MM.1S (cell line): Measurements from ENCODE around the gene CST4.

ENCODE experiments used
- DNase-seq: peaks from one replicate; pipeline ENCODE4 v3.0.0-alpha.2; 2015
- H2AFZ ChIP-seq: fragments of 300-600 bp; sonication (generic); 2 replicates; pipeline ENCODE4 v1.6.0; 2016; ENCODE audit warnings: antibody characterized with exemption, low read length
- H3F3A ChIP-seq: fragments of 300-600 bp; sonication (generic); 2 replicates; pipeline ENCODE4 v1.6.1; 2016; ENCODE audit warnings: mild to moderate bottlenecking, antibody characterized with exemption, low read length, moderate library complexity, mixed read lengths; ENCODE audit not compliant: insufficient read depth
- H3K27ac ChIP-seq: fragments of 300-600 bp; sonication (generic); 2 replicates; pipeline ENCODE4 v1.5.1; 2016; ENCODE audit warnings: mild to moderate bottlenecking, low read length
- H3K27me3 ChIP-seq: fragments of 300-600 bp; sonication (generic); replicated peaks from 2 replicates; pipeline ENCODE4 v1.6.0; 2016; ENCODE audit warnings: low read length; ENCODE audit not compliant: insufficient read depth
- H3K36me3 ChIP-seq: fragments of 300-600 bp; sonication (generic); replicated peaks from 2 replicates; pipeline ENCODE4 v1.6.1; 2016; ENCODE audit warnings: mild to moderate bottlenecking, low read length, mixed read lengths; ENCODE audit not compliant: insufficient read depth
- H3K4me1 ChIP-seq: fragments of 300-600 bp; sonication (generic); 2 replicates; pipeline ENCODE4 v1.6.1; 2016; ENCODE audit warnings: low read length, mixed read lengths
- H3K4me2 ChIP-seq: fragments of 300-600 bp; sonication (generic); 2 replicates; pipeline ENCODE4 v1.6.0; 2016; ENCODE audit warnings: low read depth, low read length
- H3K4me3 ChIP-seq: fragments of 300-600 bp; sonication (generic); 2 replicates; pipeline ENCODE4 v1.5.1; 2016; ENCODE audit warnings: low read length, mixed read lengths
- H3K79me2 ChIP-seq: fragments of 300-600 bp; sonication (generic); 2 replicates; pipeline ENCODE4 v1.6.1; 2016; ENCODE audit warnings: mixed run types, low read length, mixed read lengths
- H3K9ac ChIP-seq: fragments of 300-600 bp; sonication (generic); 2 replicates; pipeline ENCODE4 v1.6.1; 2016; ENCODE audit warnings: low read length, mixed read lengths
- H3K9me2 ChIP-seq: fragments of 300-600 bp; sonication (generic); replicated peaks from 2 replicates; pipeline ENCODE4 v1.6.1; 2016; ENCODE audit warnings: mild to moderate bottlenecking, low read length, mixed read lengths; ENCODE audit not compliant: insufficient read depth
- H3K9me3 ChIP-seq: fragments of 300-600 bp; sonication (generic); replicated peaks from 2 replicates; pipeline ENCODE4 v1.6.1; 2016; ENCODE audit warnings: mild to moderate bottlenecking, low read length, mixed read lengths; ENCODE audit not compliant: insufficient read depth
- H4K20me1 ChIP-seq: fragments of 300-600 bp; sonication (generic); 2 replicates; pipeline ENCODE4 v1.6.1; 2016; ENCODE audit warnings: mild to moderate bottlenecking, low read length, moderate library complexity, mixed read lengths; ENCODE audit not compliant: insufficient read depth
- EZH2 ChIP-seq: fragments of 300-600 bp; sonication (generic); optimal IDR thresholded peaks from 2 replicates; pipeline ENCODE3; 2017; ENCODE audit warnings: low read depth, mild to moderate bottlenecking, antibody characterized with exemption, low read length, mixed read lengths
- EZH2phosphoT487 ChIP-seq: fragments of 300-600 bp; sonication (generic); IDR thresholded peaks from 2 replicates; pipeline ENCODE4 v1.6.1; 2018; ENCODE audit warnings: antibody characterized with exemption, low read length
- TF ChIP-seq, protein P1 (sequence below): fragments of 300-600 bp; sonication (generic); IDR thresholded peaks from 2 replicates; pipeline ENCODE4 v1.5.1; 2016; ENCODE audit warnings: antibody characterized with exemption, low read length, mixed read lengths

Gene CST4

DNA sequence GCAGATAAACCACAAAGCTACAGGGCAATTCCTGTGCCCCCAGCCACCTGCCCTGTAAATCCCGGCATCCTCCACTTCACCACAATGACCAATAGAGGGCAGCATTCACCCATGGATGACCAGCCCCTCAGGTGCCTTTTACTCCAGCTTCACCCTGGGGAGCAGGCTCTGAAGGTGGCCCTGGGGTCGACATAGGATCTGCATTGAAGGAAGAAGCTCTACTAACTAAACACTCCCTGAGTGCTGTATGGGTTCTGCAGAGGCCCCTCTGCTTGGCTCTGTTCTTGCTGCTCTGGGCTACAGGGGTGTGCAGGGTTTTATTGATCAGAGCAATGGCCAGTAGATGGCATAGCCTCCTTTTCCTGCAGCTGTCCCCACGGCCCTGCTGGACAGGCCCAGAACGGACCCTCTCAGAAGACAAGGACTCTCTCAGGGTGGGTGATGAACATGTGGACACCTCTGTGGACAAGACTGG, 20.3 kb downstream of the CST4 start:
- no peak overlapping the region for H3K4me2 ChIP-seq
- DNase-seq, result peak; percentile 47
- no peak overlapping the region for H2AFZ ChIP-seq
- H3K36me3 ChIP-seq, result no peaks in the 10 kb centered on the region
- no peaks in the 10 kb centered on the region for H3K27me3 ChIP-seq
- H3F3A ChIP-seq, result no peaks in the 10 kb centered on the region
- H3K9ac ChIP-seq, result no peak overlapping the region
- no peaks in the 10 kb centered on the region for H3K9me3 ChIP-seq
- no peaks in the 10 kb centered on the region for H3K79me2 ChIP-seq
- no peaks in the 10 kb centered on the region for H3K4me1 ChIP-seq
- no peak overlapping the region for H3K4me3 ChIP-seq
- TF ChIP-seq, protein P1, sequence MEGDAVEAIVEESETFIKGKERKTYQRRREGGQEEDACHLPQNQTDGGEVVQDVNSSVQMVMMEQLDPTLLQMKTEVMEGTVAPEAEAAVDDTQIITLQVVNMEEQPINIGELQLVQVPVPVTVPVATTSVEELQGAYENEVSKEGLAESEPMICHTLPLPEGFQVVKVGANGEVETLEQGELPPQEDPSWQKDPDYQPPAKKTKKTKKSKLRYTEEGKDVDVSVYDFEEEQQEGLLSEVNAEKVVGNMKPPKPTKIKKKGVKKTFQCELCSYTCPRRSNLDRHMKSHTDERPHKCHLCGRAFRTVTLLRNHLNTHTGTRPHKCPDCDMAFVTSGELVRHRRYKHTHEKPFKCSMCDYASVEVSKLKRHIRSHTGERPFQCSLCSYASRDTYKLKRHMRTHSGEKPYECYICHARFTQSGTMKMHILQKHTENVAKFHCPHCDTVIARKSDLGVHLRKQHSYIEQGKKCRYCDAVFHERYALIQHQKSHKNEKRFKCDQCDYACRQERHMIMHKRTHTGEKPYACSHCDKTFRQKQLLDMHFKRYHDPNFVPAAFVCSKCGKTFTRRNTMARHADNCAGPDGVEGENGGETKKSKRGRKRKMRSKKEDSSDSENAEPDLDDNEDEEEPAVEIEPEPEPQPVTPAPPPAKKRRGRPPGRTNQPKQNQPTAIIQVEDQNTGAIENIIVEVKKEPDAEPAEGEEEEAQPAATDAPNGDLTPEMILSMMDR, result peak; percentile 82
- no peak for TF ChIP-seq EZH2phosphoT487
- H3K9me2 ChIP-seq, result no peaks in the 10 kb centered on the region
- H3K27ac ChIP-seq, result no peak overlapping the region
- H4K20me1 ChIP-seq, result no peaks in the 10 kb centered on the region

DNA sequence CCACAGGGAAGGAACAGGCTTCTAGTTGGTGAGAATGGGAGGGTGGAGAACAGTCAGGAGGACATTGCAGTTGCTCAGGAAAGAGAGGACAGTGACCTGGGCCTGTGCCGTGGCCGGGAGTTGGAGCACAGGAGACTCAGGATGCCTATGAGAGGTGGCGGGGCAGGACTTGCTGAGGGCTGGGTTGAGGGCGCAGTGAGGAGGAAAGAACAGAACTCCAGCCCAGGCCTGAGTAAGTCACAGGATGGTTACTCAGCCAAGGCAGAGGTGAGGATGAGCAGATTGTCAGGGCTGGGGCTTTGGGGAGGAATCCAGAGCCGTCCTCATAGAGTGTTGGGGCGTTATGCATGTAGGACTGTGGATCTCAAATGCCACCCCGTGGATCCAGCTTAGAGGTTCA, 21.2 kb downstream of the CST4 start:
- no peaks in the 10 kb centered on the region for H3K79me2 ChIP-seq
- H3F3A ChIP-seq, result no peaks in the 10 kb centered on the region
- H3K9ac ChIP-seq, result no peak overlapping the region
- no peaks in the 10 kb centered on the region for H4K20me1 ChIP-seq
- no peaks in the 10 kb centered on the region for H3K4me1 ChIP-seq
- no peak for DNase-seq
- H3K4me3 ChIP-seq, result no peak overlapping the region
- H2AFZ ChIP-seq, result no peak overlapping the region
- H3K4me2 ChIP-seq, result no peak overlapping the region
- no peak overlapping the region for H3K27ac ChIP-seq
- H3K27me3 ChIP-seq, result no peaks in the 10 kb centered on the region
- no peaks in the 10 kb centered on the region for H3K9me2 ChIP-seq
- H3K36me3 ChIP-seq, result no peaks in the 10 kb centered on the region
- no peak for TF ChIP-seq EZH2phosphoT487
- TF ChIP-seq, protein P1, result no peak
- TF ChIP-seq EZH2, result no peak
- no peaks in the 10 kb centered on the region for H3K9me3 ChIP-seq

DNA sequence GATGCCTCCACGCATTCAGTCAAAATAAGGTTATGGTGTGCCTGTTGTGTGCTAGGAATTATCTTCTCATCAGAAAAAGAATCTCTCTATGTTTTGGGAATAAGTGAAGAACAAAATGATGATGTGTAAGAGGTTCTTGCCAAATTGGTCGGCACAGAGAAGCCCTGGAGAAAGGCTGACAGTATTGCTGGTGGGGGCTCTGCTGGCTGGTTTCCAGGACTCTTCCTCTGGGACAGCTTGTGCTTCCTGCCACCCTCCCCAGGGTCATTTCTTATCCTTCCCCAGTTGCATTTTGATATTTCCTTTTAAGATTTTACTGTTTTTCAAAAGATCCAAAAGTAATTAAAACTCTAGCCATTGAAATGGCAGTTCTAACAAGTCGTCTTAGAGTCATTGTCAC, 22.1 kb downstream of the CST4 start:
- H3K27me3 ChIP-seq, result no peaks in the 10 kb centered on the region
- no peaks in the 10 kb centered on the region for H3K4me1 ChIP-seq
- TF ChIP-seq EZH2 (no peak), EZH2phosphoT487 (no peak)
- TF ChIP-seq, protein P1, result no peak
- H3K27ac ChIP-seq, result no peak overlapping the region
- H3K79me2 ChIP-seq, result no peaks in the 10 kb centered on the region
- H3K9ac ChIP-seq, result no peak overlapping the region
- H3K36me3 ChIP-seq, result no peaks in the 10 kb centered on the region
- H3K9me3 ChIP-seq, result no peaks in the 10 kb centered on the region
- no peaks in the 10 kb centered on the region for H3K9me2 ChIP-seq
- no peaks in the 10 kb centered on the region for H3F3A ChIP-seq
- no peaks in the 10 kb centered on the region for H4K20me1 ChIP-seq
- no peak overlapping the region for H3K4me2 ChIP-seq
- H2AFZ ChIP-seq, result no peak overlapping the region
- H3K4me3 ChIP-seq, result no peak overlapping the region
- no peak for DNase-seq
